Trophoblast cell (in vitro differentiated cells and primary cell): ENCODE data around the gene FGF6.
A peak's percentile ranks its signal among the peaks of the same experiment; 100 is the strongest.
"Not testable (repeated sequence)": the region's sequence is repeated elsewhere in the genome, so short reads cannot be mapped to it uniquely, and the experiment has no call there.

Source experiments
- DNase-seq, 2 donors: peaks; one replicate each; pipeline ENCODE4 v3.0.0-alpha.2; 2016
- H2AFZ ChIP-seq: 2 replicates; pipeline ENCODE4 v1.6.1; 2013; ENCODE audit warnings: low read length, moderate library complexity, mild to moderate bottlenecking; ENCODE audit not compliant: insufficient read depth, poor library complexity
- H2AK5ac ChIP-seq: 2 replicates; pipeline ENCODE4 v1.6.1; 2013; ENCODE audit warnings: mild to moderate bottlenecking, low read length
- H2BK120ac ChIP-seq: 2 replicates; pipeline ENCODE4 v1.6.1; 2013; ENCODE audit warnings: low read length, mild to moderate bottlenecking, moderate library complexity; ENCODE audit not compliant: insufficient read depth, poor library complexity
- H2BK12ac ChIP-seq: 2 replicates; pipeline ENCODE4 v1.6.1; 2013; ENCODE audit warnings: mild to moderate bottlenecking, low read length, moderate library complexity
- H2BK5ac ChIP-seq: 2 replicates; pipeline ENCODE4 v1.6.1; 2013; ENCODE audit warnings: low read length, low read depth, moderate library complexity, mild to moderate bottlenecking; ENCODE audit not compliant: poor library complexity
- H3K14ac ChIP-seq: 2 replicates; pipeline ENCODE4 v1.6.1; 2013; ENCODE audit warnings: mild to moderate bottlenecking, low read length
- H3K18ac ChIP-seq: 2 replicates; pipeline ENCODE4 v1.6.1; 2013; ENCODE audit warnings: mild to moderate bottlenecking, low read length
- H3K23ac ChIP-seq: 2 replicates; pipeline ENCODE4 v1.6.1; 2013; ENCODE audit warnings: low read length
- H3K27ac ChIP-seq: 2 replicates; pipeline ENCODE4 v1.5.1; 2013; ENCODE audit warnings: low read depth, mild to moderate bottlenecking, inconsistent platforms, low read length, moderate library complexity
- H3K27me3 ChIP-seq: 2 replicates; pipeline ENCODE4 v1.6.1; 2013; ENCODE audit warnings: inconsistent platforms, mild to moderate bottlenecking, low read length, moderate library complexity; ENCODE audit not compliant: insufficient read depth
- H3K36me3 ChIP-seq, 2 experiments: 1 replicate in 1 of 2; 2 replicates in 1 of 2; pipeline ENCODE4 v1.6.1; 2013; ENCODE audit warnings: low read length in 2 of 2, mild to moderate bottlenecking in 2 of 2, moderate library complexity in 1 of 2; ENCODE audit not compliant: insufficient read depth in 2 of 2, control insufficient read depth in 1 of 2
- H3K4ac ChIP-seq: 2 replicates; pipeline ENCODE4 v1.6.1; 2013; ENCODE audit warnings: low read depth, mild to moderate bottlenecking, low read length, moderate library complexity
- H3K4me1 ChIP-seq, 2 experiments: 1 replicate in 1 of 2; 2 replicates in 1 of 2; pipeline ENCODE4 v1.6.1; 2013; ENCODE audit warnings: low read length in 2 of 2, mild to moderate bottlenecking in 2 of 2, moderate library complexity in 1 of 2; ENCODE audit not compliant: insufficient read depth in 2 of 2, control insufficient read depth in 1 of 2
- H3K4me2 ChIP-seq: 2 replicates; pipeline ENCODE4 v1.6.1; 2013; ENCODE audit warnings: inconsistent platforms, mild to moderate bottlenecking, low read length, moderate library complexity
- H3K4me3 ChIP-seq: 2 replicates; pipeline ENCODE4 v1.5.1; 2013; ENCODE audit warnings: mild to moderate bottlenecking, low read depth, low read length, inconsistent platforms
- H3K79me1 ChIP-seq: one replicate; pipeline ENCODE4 v1.6.1; 2013; ENCODE audit warnings: low read length
- H3K79me2 ChIP-seq: 2 replicates; pipeline ENCODE4 v1.6.1; 2013; ENCODE audit warnings: low read length, mild to moderate bottlenecking; ENCODE audit not compliant: control insufficient read depth, insufficient read depth, poor library complexity
- H3K9ac ChIP-seq: 2 replicates; pipeline ENCODE4 v1.6.1; 2013; ENCODE audit warnings: mild to moderate bottlenecking, low read length
- H3K9me3 ChIP-seq: 2 replicates; pipeline ENCODE4 v1.6.1; 2013; ENCODE audit warnings: low read depth, mild to moderate bottlenecking, control low read depth, inconsistent platforms, low read length; ENCODE audit not compliant: insufficient read depth
- H4K12ac ChIP-seq: 2 replicates; pipeline ENCODE4 v1.6.1; 2013; ENCODE audit warnings: low read depth, mild to moderate bottlenecking, low read length, moderate library complexity
- H4K8ac ChIP-seq: 2 replicates; pipeline ENCODE4 v1.6.1; 2013; ENCODE audit warnings: low read depth, mild to moderate bottlenecking, low read length, moderate library complexity
- H4K91ac ChIP-seq: one replicate; pipeline ENCODE4 v1.6.1; 2013; ENCODE audit warnings: low read depth, mild to moderate bottlenecking, low read length, moderate library complexity
- WGBS: extraction: QIAGEN DNeasy Blood & Tissue Kit; methylation state at CpG from one replicate; pipeline ENCODE4 v1.1.7; 2013; ENCODE audit warnings: missing lambda C conversion rate; ENCODE audit not compliant: insufficient read length, insufficient coverage; ENCODE audit errors: extremely low coverage; 5-methylcytosine and 5-hydroxymethylcytosine counted together

The FGF6 gene

DNA sequence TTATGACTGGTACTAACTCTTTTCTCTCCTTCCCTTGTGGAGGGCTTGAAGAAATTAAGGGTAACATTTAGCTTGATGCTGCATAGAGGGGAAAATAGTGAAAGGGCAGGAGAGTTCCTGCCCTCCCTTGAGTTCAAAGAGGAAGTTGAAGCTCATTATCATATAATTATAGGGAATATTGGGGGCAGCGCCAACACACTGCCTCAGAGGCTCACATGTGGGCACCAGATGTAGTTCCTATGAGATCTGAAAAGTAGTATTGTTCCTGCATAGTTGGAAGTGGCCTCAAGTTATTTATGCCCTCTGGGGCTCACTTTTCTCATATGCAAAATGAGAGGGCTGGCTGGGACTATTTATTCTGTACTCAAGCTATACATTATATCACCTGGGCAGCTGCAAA lies 33.1 kb downstream of the FGF6 start:
- Histone ChIP-seq H2BK5ac (no peak overlapping the region), H2AK5ac (no peak overlapping the region), H3K79me1 (no peaks in the 10 kb centered on the region), H3K27ac (no peak overlapping the region), H4K12ac (no peak overlapping the region), H3K18ac (no peak overlapping the region), H3K9me3 (no peaks in the 10 kb centered on the region), H4K91ac (no peak overlapping the region), H3K4me1 (peaks cover 0 to 5% of the 10 kb centered on the region in 2 experiments), H3K9ac (no peak overlapping the region), H3K4me3 (no peak overlapping the region), H3K79me2 (no peaks in the 10 kb centered on the region), H3K4ac (no peak overlapping the region), H3K27me3 (no peaks in the 10 kb centered on the region), H3K4me2 (no peak overlapping the region), H4K8ac (no peak overlapping the region), H2BK120ac (no peak overlapping the region), H3K36me3 (no peaks in the 10 kb centered on the region), H2AFZ (no peak overlapping the region), H2BK12ac (no peak overlapping the region), H3K14ac (no peak overlapping the region), H3K23ac (no peak overlapping the region)
- WGBS = no CpG with 5 or more reads among the region's 1 CpG
- no peak for DNase-seq

DNA sequence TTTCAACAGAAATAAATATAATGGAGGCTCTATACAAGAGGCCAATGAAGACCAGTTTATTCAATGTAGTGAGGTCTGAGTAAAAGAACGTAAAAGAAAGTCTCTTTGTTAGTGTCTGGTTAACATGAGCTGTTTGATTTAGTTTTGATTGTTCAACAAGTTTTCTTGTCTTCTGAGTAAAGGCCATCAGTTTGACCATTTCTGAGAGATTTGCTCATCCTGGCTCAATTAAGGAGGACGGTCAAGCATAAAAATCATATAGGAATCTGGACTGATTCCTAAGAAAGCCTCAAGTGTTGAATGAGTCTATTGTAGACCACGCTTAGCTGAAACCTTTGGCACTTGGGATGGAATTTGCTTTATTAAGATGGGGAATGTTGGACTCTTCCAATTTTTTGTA lies 33.6 kb downstream of the FGF6 start:
- Histone ChIP-seq H4K91ac (no peak overlapping the region), H3K4me3 (no peak overlapping the region), H3K23ac (no peak overlapping the region), H3K9me3 (no peaks in the 10 kb centered on the region), H3K18ac (no peak overlapping the region), H2BK5ac (no peak overlapping the region), H3K79me1 (no peaks in the 10 kb centered on the region), H3K4me1 (peaks cover 0 to 5% of the 10 kb centered on the region in 2 experiments), H3K9ac (no peak overlapping the region), H2BK12ac (no peak overlapping the region), H3K4me2 (no peak overlapping the region), H3K27me3 (no peaks in the 10 kb centered on the region), H4K12ac (no peak overlapping the region), H3K79me2 (no peaks in the 10 kb centered on the region), H2AFZ (no peak overlapping the region), H3K27ac (no peak overlapping the region), H4K8ac (no peak overlapping the region), H3K36me3 (no peaks in the 10 kb centered on the region), H2BK120ac (no peak overlapping the region), H3K14ac (no peak overlapping the region), H2AK5ac (no peak overlapping the region), H3K4ac (no peak overlapping the region)
- no CpG with 5 or more reads among the region's 3 CpGs for WGBS
- DNase-seq = no peak

GRCh38 chr12:4407136-4407535 lies 38.5 kb downstream of the FGF6 start:
- Histone ChIP-seq H3K18ac (no peak overlapping the region), H2BK5ac (no peak overlapping the region), H3K23ac (no peak overlapping the region), H3K79me2 (no peaks in the 10 kb centered on the region), H3K9me3 (peaks cover 2% of the 10 kb centered on the region), H2AK5ac (no peak overlapping the region), H4K12ac (no peak overlapping the region), H2AFZ (no peak overlapping the region), H3K4me3 (no peak overlapping the region), H3K4ac (no peak overlapping the region), H3K27ac (no peak overlapping the region), H3K9ac (no peak overlapping the region), H3K4me1 (no peaks in the 10 kb centered on the region), H3K14ac (no peak overlapping the region), H3K4me2 (no peak overlapping the region), H3K36me3 (no peaks in the 10 kb centered on the region), H4K8ac (no peak overlapping the region), H2BK12ac (no peak overlapping the region), H2BK120ac (no peak overlapping the region), H4K91ac (no peak overlapping the region), H3K27me3 (no peaks in the 10 kb centered on the region), H3K79me1 (no peaks in the 10 kb centered on the region)
- WGBS = no CpG with 5 or more reads among the region's 3 CpGs
- peak; percentile 52 to 66 for DNase-seq

- H3K14ac ChIP-seq, H3K79me2 ChIP-seq, H3K36me3 ChIP-seq, H3K4me2 ChIP-seq, H2BK120ac ChIP-seq, H3K23ac ChIP-seq, H3K27ac ChIP-seq, H3K18ac ChIP-seq, H2AFZ ChIP-seq, H3K9me3 ChIP-seq, H4K12ac ChIP-seq, H4K91ac ChIP-seq, H4K8ac ChIP-seq, H2BK12ac ChIP-seq, H2AK5ac ChIP-seq, H3K4ac ChIP-seq, H3K9ac ChIP-seq, H3K27me3 ChIP-seq, H3K4me3 ChIP-seq, H3K4me1 ChIP-seq, DNase-seq, H2BK5ac ChIP-seq, H3K79me1 ChIP-seq: not testable (repeated sequence)
- WGBS = no CpG with 5 or more reads among the region's 8 CpGs
Observed at GRCh38 chr12:4404877-4405637, 40.6 kb downstream of the FGF6 start.
